IMR-90 (cell line): Measurements from ENCODE around the gene CHST1. TPM values are rescaled to one million over a fixed set of nuclear protein-coding genes. Genes with fewer than 3 reads are reported as not detected.

Experiments used
- ATAC-seq: fragments of 200-7000 bp; cut with Tn5 transposase; 2 replicates; pipeline ENCODE4 v1.9.1; 2020; ENCODE audit warnings: low read depth, mild to moderate bottlenecking, moderate library complexity
- BruUV-seq: library from RNA; stranded (reverse); fragments of 400-500 nt; replicated peaks from 2 replicates; lab custom pipeline; 2021; lab: Mats Ljungman, UMichigan
- CTCF ChIA-PET: fragments of 300-600 bp; formaldehyde crosslinking; extraction: SDS; loops from one replicate; lab custom pipeline; 2021; ENCODE audit warnings: antibody characterized with exemption; lab: Yijun Ruan, JAX
- POLR2A ChIA-PET: fragments of 300-600 bp; sonication (Branson Sonifier 250); formaldehyde crosslinking; loops from one replicate; lab custom pipeline; 2022; ENCODE audit warnings: antibody characterized with exemption; ENCODE audit not compliant: unreplicated experiment; lab: Charles Lee
- DNase-seq: peaks from one replicate; pipeline ENCODE4 v3.0.0; 2013
- H2AFZ ChIP-seq: replicated peaks from 2 replicates; pipeline ENCODE3; 2013; ENCODE audit warnings: low read length, mild to moderate bottlenecking; ENCODE audit not compliant: poor library complexity
- H2AK5ac ChIP-seq: 2 replicates; pipeline ENCODE4 v1.6.1; 2013; ENCODE audit warnings: low read depth, low read length, inconsistent platforms
- H2AK9ac ChIP-seq: replicated peaks from 2 replicates; pipeline ENCODE3; 2013; ENCODE audit warnings: mild to moderate bottlenecking, low read depth, low read length, moderate library complexity; ENCODE audit not compliant: poor library complexity
- H2BK120ac ChIP-seq: 2 replicates; pipeline ENCODE4 v1.6.1; 2013; ENCODE audit warnings: low read depth, low read length, inconsistent platforms
- H2BK15ac ChIP-seq: 3 replicates; pipeline ENCODE4 v1.6.1; 2013; ENCODE audit warnings: low read depth, low read length, inconsistent platforms
- H2BK20ac ChIP-seq: 2 replicates; pipeline ENCODE4 v1.6.1; 2013; ENCODE audit warnings: low read depth, mild to moderate bottlenecking, inconsistent platforms, low read length, moderate library complexity
- H2BK5ac ChIP-seq: 2 replicates; pipeline ENCODE4 v1.6.1; 2013; ENCODE audit warnings: mild to moderate bottlenecking, low read depth, low read length, inconsistent platforms; ENCODE audit not compliant: poor library complexity, severe bottlenecking
- H3K14ac ChIP-seq: replicated peaks from 2 replicates; pipeline ENCODE4 v1.6.1; 2013; ENCODE audit warnings: low read depth, low read length, inconsistent platforms
- H3K18ac ChIP-seq: 2 replicates; pipeline ENCODE4 v1.6.1; 2013; ENCODE audit warnings: low read depth, low read length, control low read depth
- H3K23ac ChIP-seq: 2 replicates; pipeline ENCODE4 v1.6.1; 2013; ENCODE audit warnings: low read depth, low read length, inconsistent platforms
- H3K27ac ChIP-seq: 2 replicates; pipeline ENCODE4 v1.5.1; 2013; ENCODE audit warnings: mild to moderate bottlenecking, control low read depth, low read length; ENCODE audit not compliant: insufficient read depth
- H3K27me3 ChIP-seq: 2 replicates; pipeline ENCODE4 v1.6.1; 2013; ENCODE audit warnings: low read length; ENCODE audit not compliant: control insufficient read depth, insufficient read depth
- H3K36me3 ChIP-seq: 2 replicates; pipeline ENCODE4 v1.6.1; 2013; ENCODE audit warnings: low read length, mixed read lengths; ENCODE audit not compliant: control insufficient read depth, insufficient read depth
- H3K4ac ChIP-seq: 2 replicates; pipeline ENCODE4 v1.6.1; 2013; ENCODE audit warnings: low read depth, low read length, inconsistent platforms
- H3K4me1 ChIP-seq: 2 replicates; pipeline ENCODE4 v1.6.1; 2013; ENCODE audit warnings: low read length, mixed read lengths; ENCODE audit not compliant: control insufficient read depth, insufficient read depth
- H3K4me2 ChIP-seq: 2 replicates; pipeline ENCODE4 v1.6.1; 2013; ENCODE audit warnings: low read depth, mild to moderate bottlenecking, control low read depth, low read length, moderate library complexity
- H3K4me3 ChIP-seq: 2 replicates; pipeline ENCODE4 v1.5.1; 2013; ENCODE audit warnings: low read depth, mild to moderate bottlenecking, control low read depth, low read length, moderate library complexity; ENCODE audit not compliant: insufficient read depth
- H3K56ac ChIP-seq: 2 replicates; pipeline ENCODE4 v1.6.1; 2013; ENCODE audit warnings: low read length, inconsistent platforms; ENCODE audit not compliant: insufficient read depth; ENCODE audit errors: extremely low read depth
- H3K79me1 ChIP-seq, 2 experiments: 2 replicates each; pipeline ENCODE4 v1.6.1; 2013; ENCODE audit warnings: low read length in 2 of 2, inconsistent platforms in 1 of 2, low read depth in 1 of 2
- H3K9ac ChIP-seq: 2 replicates; pipeline ENCODE4 v1.6.1; 2013; ENCODE audit warnings: low read depth, low read length, control low read depth
- H3K9me1 ChIP-seq: 2 replicates; pipeline ENCODE4 v1.6.1; 2013; ENCODE audit warnings: low read length, inconsistent platforms; ENCODE audit not compliant: insufficient read depth
- H3K9me3 ChIP-seq: 2 replicates; pipeline ENCODE4 v1.6.1; 2013; ENCODE audit warnings: low read length; ENCODE audit not compliant: control insufficient read depth, insufficient read depth
- H4K20me1 ChIP-seq: 2 replicates; pipeline ENCODE4 v1.6.1; 2013; ENCODE audit warnings: low read length, inconsistent platforms; ENCODE audit not compliant: insufficient read depth
- H4K5ac ChIP-seq: 2 replicates; pipeline ENCODE4 v1.6.1; 2013; ENCODE audit warnings: mild to moderate bottlenecking, low read depth, low read length, control low read depth
- H4K8ac ChIP-seq, 2 experiments: 2 replicates each; pipeline ENCODE4 v1.6.1; 2013; ENCODE audit warnings: low read depth in 2 of 2, low read length in 2 of 2, control low read depth in 1 of 2, inconsistent platforms in 1 of 2
- H4K91ac ChIP-seq: 2 replicates; pipeline ENCODE4 v1.6.1; 2013; ENCODE audit warnings: low read depth, low read length, inconsistent platforms; ENCODE audit not compliant: insufficient read depth
- BHLHE40 ChIP-seq: fragments of 150-350 bp; IDR thresholded peaks from 2 replicates; pipeline ENCODE4 v1.6.1; 2016; ENCODE audit warnings: mild to moderate bottlenecking, low read depth, low read length
- CEBPB ChIP-seq: IDR thresholded peaks from 2 replicates; pipeline ENCODE4 v1.6.1; 2012; ENCODE audit warnings: low read depth, low read length, improper control_type of control experiment
- CHD1 ChIP-seq: IDR thresholded peaks from 2 replicates; pipeline ENCODE4 v1.6.1; 2012; ENCODE audit warnings: low read depth, low read length, improper control_type of control experiment
- ELK1 ChIP-seq: fragments of 150-350 bp; IDR thresholded peaks from 2 replicates; pipeline ENCODE4 v1.6.1; 2016; ENCODE audit warnings: low read depth, mild to moderate bottlenecking, low read length, moderate library complexity, borderline replicate concordance
- FOS ChIP-seq: fragments of 150-350 bp; IDR thresholded peaks from 2 replicates; pipeline ENCODE4 v1.6.1; 2016; ENCODE audit warnings: low read depth, low read length
- MAFK ChIP-seq: IDR thresholded peaks from 2 replicates; pipeline ENCODE4 v1.6.1; 2012; ENCODE audit warnings: low read depth, low read length, improper control_type of control experiment
- MAZ ChIP-seq: IDR thresholded peaks from 2 replicates; pipeline ENCODE4 v1.6.1; 2012; ENCODE audit warnings: low read depth, mild to moderate bottlenecking, low read length, improper control_type of control experiment, moderate library complexity, borderline replicate concordance
- MXI1 ChIP-seq: IDR thresholded peaks from 2 replicates; pipeline ENCODE4 v1.6.1; 2012; ENCODE audit warnings: low read depth, mild to moderate bottlenecking, low read length, moderate library complexity, borderline replicate concordance
- NFE2L2 ChIP-seq: fragments of 150-350 bp; IDR thresholded peaks from 2 replicates; pipeline ENCODE4 v1.6.1; 2016; ENCODE audit warnings: low read depth, mild to moderate bottlenecking, low read length
- POLR2A ChIP-seq: IDR thresholded peaks from 2 replicates; pipeline ENCODE4 v1.6.1; 2012; ENCODE audit warnings: mild to moderate bottlenecking, low read depth, low read length
- RAD21 ChIP-seq: IDR thresholded peaks from 2 replicates; pipeline ENCODE4 v1.6.1; 2012; ENCODE audit warnings: low read length, improper control_type of control experiment
- RCOR1 ChIP-seq: IDR thresholded peaks from 2 replicates; pipeline ENCODE4 v1.6.1; 2012; ENCODE audit warnings: mild to moderate bottlenecking, low read length, improper control_type of control experiment; ENCODE audit not compliant: insufficient replicate concordance
- RFX5 ChIP-seq: IDR thresholded peaks from 2 replicates; pipeline ENCODE4 v1.8.0; 2012; ENCODE audit warnings: low read depth, mild to moderate bottlenecking, low read length, moderate library complexity
- SMC3 ChIP-seq: fragments of 150-350 bp; IDR thresholded peaks from 2 replicates; pipeline ENCODE4 v1.6.1; 2016; ENCODE audit warnings: low read depth, mild to moderate bottlenecking, antibody characterized with exemption, low read length, moderate library complexity
- USF2 ChIP-seq: fragments of 150-350 bp; IDR thresholded peaks from 2 replicates; pipeline ENCODE4 v1.6.1; 2017; ENCODE audit warnings: mild to moderate bottlenecking, antibody characterized with exemption, low read length, low read depth
- dilution Hi-C: fragments of 300-500 bp; cut with HindIII; formaldehyde crosslinking; loops from one replicate; pipeline ENCODE4 v1.14.3; 2018; ENCODE audit warnings: low sequenced_read_pairs; ENCODE audit not compliant: unreplicated experiment
- in situ Hi-C: fragments of 300-500 bp; cut with MboI; formaldehyde crosslinking; loops from 3 replicates; pipeline ENCODE4 v1.14.3; 2019; ENCODE audit warnings: low sequenced_read_pairs, inconsistent platforms, mixed read lengths
- intact Hi-C: fragments of 100-400 bp; cut with micrococcal nuclease; formaldehyde crosslinking; loops from 2 replicates; pipeline ENCODE4 v1.10.0; 2022
- polyA plus RNA-seq, 3 experiments: library from polyadenylated mRNA; depleted of rRNA; stranded (reverse); fragments of >200 nt; gene quantifications; 2 replicates each; pipeline ENCODE4 v1.2.3, GENCODE V29; 2012; ENCODE audit warnings: low replicate concordance in 1 of 3
- total RNA-seq: library from RNA; depleted of rRNA; stranded (reverse); fragments of >200 nt; gene quantifications from 2 replicates; pipeline ENCODE4 v1.2.3, GENCODE V29; 2012
- TF ChIP-seq, protein P1 (sequence below): conservative IDR thresholded peaks from 2 replicates; pipeline ENCODE4 v1.5.1; 2012; ENCODE audit warnings: mild to moderate bottlenecking, low read depth, low read length, improper control_type of control experiment

Gene CHST1
- total and polyA plus RNA-seq, 2 of the 4 experiments (the other 2 are of a cell fraction), result 0.21 TPM; not detected in 1

GRCh38 chr11:45618897-45619296 lies 46.5 kb downstream of the CHST1 start:
- no peak overlapping the region for H3K14ac ChIP-seq
- H3K9me3 ChIP-seq, result peaks cover 2% of the 10 kb centered on the region; the same call in 1 of the 2 replicates
- no peak overlapping the region for H3K18ac ChIP-seq
- H3K9ac ChIP-seq, result no peak overlapping the region
- no TSS peak for BruUV-seq
- no peak overlapping the region for H2AFZ ChIP-seq
- H3K4me2 ChIP-seq, result no peak overlapping the region
- H4K91ac ChIP-seq, result no peak overlapping the region
- H4K8ac ChIP-seq, result no peak overlapping the region
- in situ Hi-C loops (no loop called here), dilution Hi-C loops (no loop called here), intact Hi-C loops (no loop called here)
- H3K4me3 ChIP-seq, result no peak overlapping the region
- TF ChIP-seq RAD21, result no peak
- TF ChIP-seq MAFK, result no peak
- no peak for TF ChIP-seq BHLHE40
- TF ChIP-seq MAZ, result no peak
- no peak for TF ChIP-seq POLR2A
- TF ChIP-seq, protein P1, sequence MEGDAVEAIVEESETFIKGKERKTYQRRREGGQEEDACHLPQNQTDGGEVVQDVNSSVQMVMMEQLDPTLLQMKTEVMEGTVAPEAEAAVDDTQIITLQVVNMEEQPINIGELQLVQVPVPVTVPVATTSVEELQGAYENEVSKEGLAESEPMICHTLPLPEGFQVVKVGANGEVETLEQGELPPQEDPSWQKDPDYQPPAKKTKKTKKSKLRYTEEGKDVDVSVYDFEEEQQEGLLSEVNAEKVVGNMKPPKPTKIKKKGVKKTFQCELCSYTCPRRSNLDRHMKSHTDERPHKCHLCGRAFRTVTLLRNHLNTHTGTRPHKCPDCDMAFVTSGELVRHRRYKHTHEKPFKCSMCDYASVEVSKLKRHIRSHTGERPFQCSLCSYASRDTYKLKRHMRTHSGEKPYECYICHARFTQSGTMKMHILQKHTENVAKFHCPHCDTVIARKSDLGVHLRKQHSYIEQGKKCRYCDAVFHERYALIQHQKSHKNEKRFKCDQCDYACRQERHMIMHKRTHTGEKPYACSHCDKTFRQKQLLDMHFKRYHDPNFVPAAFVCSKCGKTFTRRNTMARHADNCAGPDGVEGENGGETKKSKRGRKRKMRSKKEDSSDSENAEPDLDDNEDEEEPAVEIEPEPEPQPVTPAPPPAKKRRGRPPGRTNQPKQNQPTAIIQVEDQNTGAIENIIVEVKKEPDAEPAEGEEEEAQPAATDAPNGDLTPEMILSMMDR, result no peak
- no peak for TF ChIP-seq USF2
- TF ChIP-seq FOS, result no peak
- TF ChIP-seq CHD1, result no peak
- no peak for TF ChIP-seq NFE2L2
- no peak for TF ChIP-seq MXI1
- TF ChIP-seq ELK1, result no peak
- no peak for TF ChIP-seq RCOR1
- TF ChIP-seq RFX5, result no peak
- TF ChIP-seq SMC3, result no peak
- no peak for TF ChIP-seq CEBPB
- no peak overlapping the region for H2BK120ac ChIP-seq
- no peak for ATAC-seq
- no peaks in the 10 kb centered on the region for H4K20me1 ChIP-seq
- no peak overlapping the region for H3K4ac ChIP-seq
- H3K27ac ChIP-seq, result no peak overlapping the region
- DNase-seq, result no peak
- H3K36me3 ChIP-seq, result no peaks in the 10 kb centered on the region
- H2AK5ac ChIP-seq, result no peak overlapping the region
- no peaks in the 10 kb centered on the region; the same call in 1 of the 2 replicates for H3K27me3 ChIP-seq
- no peaks in the 10 kb centered on the region for H3K9me1 ChIP-seq
- POLR2A ChIA-PET, result no interaction called here
- no peak overlapping the region for H2BK15ac ChIP-seq
- no peak overlapping the region for H3K23ac ChIP-seq
- no peak overlapping the region for H2BK5ac ChIP-seq
- no peak overlapping the region for H4K5ac ChIP-seq
- H3K4me1 ChIP-seq, result no peaks in the 10 kb centered on the region
- no peak overlapping the region for H2BK20ac ChIP-seq
- H2AK9ac ChIP-seq, result no peak overlapping the region
- CTCF ChIA-PET, result no interaction called here
- no peaks in the 10 kb centered on the region for H3K79me1 ChIP-seq
- H3K56ac ChIP-seq, result no peak overlapping the region
